ENCODE results near the gene STRAP.
"Not testable (repeated sequence)": the region's sequence is repeated elsewhere in the genome, so short reads cannot be mapped to it uniquely, and the experiment has no call there.

Gene STRAP

DNA sequence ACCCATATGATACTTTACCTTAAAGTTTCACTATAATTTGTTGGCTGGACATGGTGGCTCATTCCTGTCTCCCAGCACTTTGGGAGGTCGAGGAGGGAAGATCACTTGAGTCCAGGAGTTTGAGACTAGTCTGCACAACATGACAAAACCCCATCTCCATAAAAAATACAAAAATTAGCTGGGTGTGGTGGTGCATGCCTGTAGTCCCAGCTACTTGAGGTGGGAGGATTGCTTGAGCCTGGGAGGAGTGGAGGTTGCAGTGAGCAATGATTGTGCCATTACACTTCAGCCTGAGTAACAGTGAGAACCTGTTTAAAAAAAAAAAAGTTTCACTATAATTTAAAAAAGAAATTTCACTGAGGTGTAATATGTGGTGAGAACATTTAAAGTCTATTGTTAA lies 50.1 kb downstream of the STRAP start:
- no peak for DNase-seq (ENCODE audit: low read depth)
- TF ChIP-seq, protein P1, sequence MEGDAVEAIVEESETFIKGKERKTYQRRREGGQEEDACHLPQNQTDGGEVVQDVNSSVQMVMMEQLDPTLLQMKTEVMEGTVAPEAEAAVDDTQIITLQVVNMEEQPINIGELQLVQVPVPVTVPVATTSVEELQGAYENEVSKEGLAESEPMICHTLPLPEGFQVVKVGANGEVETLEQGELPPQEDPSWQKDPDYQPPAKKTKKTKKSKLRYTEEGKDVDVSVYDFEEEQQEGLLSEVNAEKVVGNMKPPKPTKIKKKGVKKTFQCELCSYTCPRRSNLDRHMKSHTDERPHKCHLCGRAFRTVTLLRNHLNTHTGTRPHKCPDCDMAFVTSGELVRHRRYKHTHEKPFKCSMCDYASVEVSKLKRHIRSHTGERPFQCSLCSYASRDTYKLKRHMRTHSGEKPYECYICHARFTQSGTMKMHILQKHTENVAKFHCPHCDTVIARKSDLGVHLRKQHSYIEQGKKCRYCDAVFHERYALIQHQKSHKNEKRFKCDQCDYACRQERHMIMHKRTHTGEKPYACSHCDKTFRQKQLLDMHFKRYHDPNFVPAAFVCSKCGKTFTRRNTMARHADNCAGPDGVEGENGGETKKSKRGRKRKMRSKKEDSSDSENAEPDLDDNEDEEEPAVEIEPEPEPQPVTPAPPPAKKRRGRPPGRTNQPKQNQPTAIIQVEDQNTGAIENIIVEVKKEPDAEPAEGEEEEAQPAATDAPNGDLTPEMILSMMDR (IDR thresholded peaks at IDR 0.05; ENCODE audit: low read length, missing control alignments), result no peak
- no peak overlapping the region for H3K4me3 ChIP-seq (replicated peaks; ENCODE audit: low read depth, low read length)

GRCh38 chr12:15932971-15933370 lies 50.8 kb downstream of the STRAP start:
- no peak for DNase-seq (ENCODE audit: low read depth)
- TF ChIP-seq, protein P1 (IDR thresholded peaks at IDR 0.05; ENCODE audit: low read length, missing control alignments), result no peak
- no peak overlapping the region for H3K4me3 ChIP-seq (replicated peaks; ENCODE audit: low read depth, low read length)

DNA sequence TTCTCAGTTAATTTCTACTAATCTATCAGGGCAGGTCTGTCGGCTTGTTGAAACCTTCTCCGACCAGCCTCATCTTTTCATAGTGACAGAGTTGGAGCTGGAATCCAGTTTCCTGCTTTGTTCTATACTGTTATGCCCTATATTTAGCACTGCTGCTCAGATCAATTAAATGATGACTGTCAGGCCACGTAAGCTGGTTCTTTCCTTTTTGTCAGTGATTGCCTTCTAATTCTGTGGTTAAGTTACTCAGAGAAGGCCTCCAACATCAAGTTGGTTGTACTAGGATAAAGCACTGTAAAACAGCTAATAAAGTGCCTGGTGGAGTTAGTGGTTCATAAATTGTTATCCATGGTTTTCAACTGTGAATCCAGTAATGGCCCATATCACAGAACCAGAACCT lies 51.6 kb downstream of the STRAP start:
- no peak overlapping the region for H3K4me3 ChIP-seq (replicated peaks; ENCODE audit: low read depth, low read length)
- DNase-seq (ENCODE audit: low read depth), result no peak
- TF ChIP-seq, protein P1 (IDR thresholded peaks at IDR 0.05; ENCODE audit: low read length, missing control alignments), result no peak

GRCh38 chr12:15936751-15937150 lies 54.6 kb downstream of the STRAP start:
- TF ChIP-seq, protein P1 (IDR thresholded peaks at IDR 0.05; ENCODE audit: low read length, missing control alignments), result no peak
- H3K4me3 ChIP-seq (replicated peaks; ENCODE audit: low read depth, low read length), result no peak overlapping the region
- DNase-seq (ENCODE audit: low read depth), result no peak

GRCh38 chr12:15937902-15938301 lies 55.7 kb downstream of the STRAP start:
- DNase-seq (ENCODE audit: low read depth), result no peak
- H3K4me3 ChIP-seq (replicated peaks; ENCODE audit: low read depth, low read length), result no peak overlapping the region
- TF ChIP-seq, protein P1 (IDR thresholded peaks at IDR 0.05; ENCODE audit: low read length, missing control alignments), result no peak

DNA sequence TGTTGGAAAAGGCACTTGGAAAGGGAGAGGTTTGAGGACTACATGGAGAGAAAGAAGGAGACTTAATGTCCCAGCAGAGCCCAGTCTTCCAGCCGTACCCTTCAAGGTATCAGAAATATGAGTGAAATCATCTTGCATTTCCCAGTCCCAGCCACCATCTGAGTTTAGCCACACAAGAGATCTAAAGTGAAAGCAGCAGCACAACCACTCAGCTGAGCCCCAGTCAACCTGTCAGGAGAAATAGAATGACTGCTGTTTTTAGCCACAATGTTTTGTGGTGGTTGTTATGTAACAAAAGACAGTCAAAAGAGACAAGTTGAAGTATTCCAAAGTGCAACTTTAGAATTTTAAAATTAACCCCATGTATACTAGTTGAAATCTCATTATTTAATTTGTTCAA lies 56.9 kb downstream of the STRAP start:
- no peak overlapping the region for H3K4me3 ChIP-seq (replicated peaks; ENCODE audit: low read depth, low read length)
- TF ChIP-seq, protein P1 (IDR thresholded peaks at IDR 0.05; ENCODE audit: low read length, missing control alignments), result no peak
- no peak for DNase-seq (ENCODE audit: low read depth)

DNA sequence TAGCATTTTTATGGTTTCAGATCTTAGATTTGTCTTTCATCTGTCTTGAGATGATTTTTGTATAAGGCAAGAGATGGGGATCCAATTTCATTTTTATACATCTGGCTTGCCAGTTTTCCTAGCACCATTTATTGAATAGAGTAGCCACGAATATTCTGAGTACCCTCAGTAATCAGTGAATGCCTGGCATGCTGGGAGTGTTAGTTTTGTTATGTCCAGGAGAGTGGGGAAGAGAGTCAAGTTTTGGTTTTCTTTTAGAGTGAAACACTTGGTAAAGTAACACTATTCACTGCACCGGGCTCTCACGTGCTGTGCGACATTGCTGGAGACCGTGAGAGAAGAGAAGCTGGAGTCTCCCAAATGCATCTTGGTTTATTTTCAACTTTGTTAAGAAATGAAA lies 60.3 kb downstream of the STRAP start:
- no peak for DNase-seq (ENCODE audit: low read depth)
- no peak overlapping the region for H3K4me3 ChIP-seq (replicated peaks; ENCODE audit: low read depth, low read length)
- TF ChIP-seq, protein P1 (IDR thresholded peaks at IDR 0.05; ENCODE audit: low read length, missing control alignments), result no peak

DNA sequence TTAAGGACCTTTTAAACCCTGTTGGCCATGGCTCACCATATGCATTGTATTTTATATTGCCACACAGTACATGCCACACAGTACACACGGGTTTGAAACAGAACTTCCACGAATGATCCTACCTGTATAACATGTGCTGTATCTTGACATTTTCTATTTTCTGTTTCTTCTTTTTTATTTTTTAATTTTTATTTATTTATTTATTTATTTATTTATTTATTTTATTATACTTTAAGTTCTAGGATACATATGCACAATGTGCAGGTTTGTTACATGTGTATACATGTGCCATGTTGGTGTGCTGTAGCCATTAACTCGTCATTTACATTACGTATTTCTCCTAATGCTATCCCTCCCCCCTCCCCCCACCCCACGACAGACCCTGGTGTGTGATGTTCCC lies 61.3 kb downstream of the STRAP start:
- not testable (repeated sequence) for H3K4me3 ChIP-seq (replicated peaks; ENCODE audit: low read depth, low read length); DNase-seq (ENCODE audit: low read depth)

DNA sequence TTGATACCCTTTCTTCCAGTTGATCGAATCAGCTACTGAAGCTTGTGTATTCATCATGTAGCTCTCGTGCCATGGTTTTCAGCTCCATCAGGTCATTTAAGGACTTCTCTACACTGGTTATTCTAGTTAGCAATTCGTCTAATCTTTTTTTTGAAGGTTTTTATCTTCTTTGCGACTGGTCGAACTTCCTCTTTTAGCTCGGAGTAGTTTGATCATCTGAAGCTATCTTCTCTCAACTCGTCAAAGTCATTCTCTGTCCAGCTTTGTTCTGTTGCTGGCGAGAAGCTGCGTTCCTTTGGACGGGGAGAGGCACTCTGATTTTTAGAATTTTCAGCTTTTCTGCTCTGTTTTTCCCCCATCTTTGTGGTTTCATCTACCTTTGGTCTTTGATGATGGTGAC lies 66.3 kb downstream of the STRAP start:
- DNase-seq (ENCODE audit: low read depth); H3K4me3 ChIP-seq (replicated peaks; ENCODE audit: low read depth, low read length): not testable (repeated sequence)
